T-helper 1 cell treated with Interleukin-12 subunit alpha and Interleukin-12 subunit beta and Interleukin-4 antibody, amounts not matched to agents 30 ng/mL and 1 ng/mL, for 36 hours (primary cell): ENCODE measurements around the gene CHSY1. TPM values are rescaled to one million over a fixed set of nuclear protein-coding genes. Genes with fewer than 3 reads are reported as not detected.

Source experiments
- intact Hi-C: fragments of 100-400 bp; cut with micrococcal nuclease; formaldehyde crosslinking; loops from one replicate; pipeline ENCODE4 v1.15.1; 2024
- total RNA-seq: library from RNA; stranded (reverse); gene quantifications from 2 replicates; pipeline ENCODE4 v1.2.3, GENCODE V29; 2022

Gene CHSY1
- total RNA-seq, 1 donor from 2014 or later = 53.5 TPM

- intact Hi-C loops = loop anchor here (1.0 kb wide), 1 partner anchor 10 kb away; no protein-coding TSS in a partner anchor
Measured at GRCh38 chr15:101158166-101159095, 93.4 kb downstream of the CHSY1 start.

- intact Hi-C loops = no loop called here
Measured at GRCh38 chr15:101157721-101158120, 94.1 kb downstream of the CHSY1 start.

GRCh38 chr15:101156509-101157159, 95.2 kb downstream of the CHSY1 start:
- intact Hi-C loops = no loop called here

GRCh38 chr15:101156061-101156460, 95.8 kb downstream of the CHSY1 start:
- intact Hi-C loops = no loop called here

- intact Hi-C loops = no loop called here
Measured at GRCh38 chr15:101153801-101154656, 97.8 kb downstream of the CHSY1 start.

- intact Hi-C loops = no loop called here
Measured at GRCh38 chr15:101152914-101153313, 98.9 kb downstream of the CHSY1 start.

GRCh38 chr15:101151288-101151687, 100.6 kb downstream of the CHSY1 start:
- intact Hi-C loops = no loop called here

- intact Hi-C loops = no loop called here
Measured at GRCh38 chr15:101150723-101151040, 101.2 kb downstream of the CHSY1 start.

- intact Hi-C loops = no loop called here
Measured at GRCh38 chr15:101149864-101150722, 101.8 kb downstream of the CHSY1 start.

GRCh38 chr15:101148881-101149664, 102.8 kb downstream of the CHSY1 start:
- intact Hi-C loops = no loop called here

GRCh38 chr15:101148166-101148880, 103.5 kb downstream of the CHSY1 start:
- intact Hi-C loops = no loop called here

- intact Hi-C loops = no loop called here
Measured at GRCh38 chr15:101147181-101147580, 104.7 kb downstream of the CHSY1 start.

- intact Hi-C loops = no loop called here
Measured at GRCh38 chr15:101146118-101146702, 105.6 kb downstream of the CHSY1 start.

GRCh38 chr15:101145362-101145761, 106.5 kb downstream of the CHSY1 start:
- intact Hi-C loops = no loop called here

- intact Hi-C loops = no loop called here
Measured at GRCh38 chr15:101143321-101143720, 108.5 kb downstream of the CHSY1 start.

GRCh38 chr15:101142711-101143110, 109.1 kb downstream of the CHSY1 start:
- intact Hi-C loops = no loop called here

- intact Hi-C loops = no loop called here
Measured at GRCh38 chr15:101141926-101142527, 109.8 kb downstream of the CHSY1 start.

GRCh38 chr15:101140697-101141065, 111.2 kb downstream of the CHSY1 start:
- intact Hi-C loops = no loop called here
